Caco-2 (cell line): Measurements from ENCODE around the gene FLT1. TPM values are rescaled to one million over a fixed set of nuclear protein-coding genes. Genes with fewer than 3 reads are reported as not detected.

Experiments used
- BruUV-seq: library from RNA; stranded (reverse); fragments of 400-500 nt; replicated peaks from 2 replicates; lab custom pipeline; 2021; lab: Mats Ljungman, UMichigan
- CTCF ChIA-PET: fragments of 300-600 bp; sonication (Branson Sonifier 250); formaldehyde crosslinking; loops from one replicate; lab custom pipeline; 2022; ENCODE audit warnings: antibody characterized with exemption; lab: Charles Lee
- POLR2A ChIA-PET: fragments of 300-600 bp; sonication (Branson Sonifier 250); formaldehyde crosslinking; loops from one replicate; lab custom pipeline; 2022; ENCODE audit warnings: antibody characterized with exemption; lab: Charles Lee
- DNase-seq, 2 experiments: peaks; one replicate each; pipeline versions ENCODE4 v3.0.0 to v3.0.0-alpha.2; 2020 to 2022
- H3K27me3 ChIP-seq: replicated peaks from 2 replicates; pipeline ENCODE4 v1.6.0; 2011; ENCODE audit warnings: low read length; ENCODE audit not compliant: control insufficient read depth, insufficient read depth
- H3K36me3 ChIP-seq: 2 replicates; pipeline ENCODE4 v1.5.1; 2011; ENCODE audit warnings: low read length; ENCODE audit not compliant: control insufficient read depth, insufficient read depth
- H3K4me1 ChIP-seq: fragments of 250-450 bp; sonication (Bioruptor Pico); 2 replicates; pipeline ENCODE4 v1.5.1; 2020; ENCODE audit warnings: mild to moderate bottlenecking
- H3K4me3 ChIP-seq: 2 replicates; pipeline ENCODE4 v1.5.1; 2011; ENCODE audit warnings: low read depth, mild to moderate bottlenecking, control low read depth, low read length
- H3K9me3 ChIP-seq: fragments of 250-450 bp; sonication (Bioruptor Pico); 2 replicates; pipeline ENCODE4 v1.5.1; 2020; ENCODE audit warnings: mild to moderate bottlenecking, moderate library complexity
- H3K27ac Mint-ChIP-seq: one replicate; pipeline ENCODE4 v1.8.0; 2022; ENCODE audit warnings: mixed read lengths; ENCODE audit not compliant: unreplicated experiment
- H3K27me3 Mint-ChIP-seq: one replicate; pipeline ENCODE4 v1.8.0; 2022; ENCODE audit warnings: mixed read lengths; ENCODE audit not compliant: insufficient read depth, unreplicated experiment
- H3K36me3 Mint-ChIP-seq: one replicate; pipeline ENCODE4 v1.8.0; 2022; ENCODE audit warnings: mild to moderate bottlenecking, mixed read lengths; ENCODE audit not compliant: insufficient read depth, unreplicated experiment
- H3K4me1 Mint-ChIP-seq: one replicate; pipeline ENCODE4 v1.8.0; 2022; ENCODE audit warnings: low read depth, mixed read lengths; ENCODE audit not compliant: unreplicated experiment
- H3K4me3 Mint-ChIP-seq: one replicate; pipeline ENCODE4 v1.8.0; 2022; ENCODE audit warnings: mild to moderate bottlenecking, moderate library complexity, mixed read lengths; ENCODE audit not compliant: unreplicated experiment
- H3K9me3 Mint-ChIP-seq: one replicate; pipeline ENCODE4 v1.8.0; 2022; ENCODE audit warnings: mixed read lengths; ENCODE audit not compliant: unreplicated experiment
- intact Hi-C: fragments of 100-400 bp; cut with micrococcal nuclease; formaldehyde crosslinking; loops from one replicate; pipeline ENCODE4 v1.10.0; 2022; ENCODE audit not compliant: unreplicated experiment
- total RNA-seq: library from RNA; stranded (reverse); gene quantifications from 2 replicates; pipeline ENCODE4 v1.2.3, GENCODE V29; 2022
- TF ChIP-seq, protein P1 (sequence below), 2 experiments: fragments of 200-600 bp in 1 of 2; IDR thresholded peaks; 1 replicate in 1 of 2; 2 replicates in 1 of 2; pipeline versions ENCODE4 v1.5.1 to v1.8.0; 2011 to 2022; ENCODE audit warnings: antibody characterized with exemption in 1 of 2, control low read depth in 1 of 2, inconsistent platforms in 1 of 2, low read depth in 1 of 2, low read length in 1 of 2, mild to moderate bottlenecking in 1 of 2, moderate library complexity in 1 of 2; ENCODE audit not compliant: insufficient read depth in 1 of 2, severe bottlenecking in 1 of 2, unreplicated experiment in 1 of 2

Gene FLT1
- total RNA-seq, 1 experiment from 2014 or later, result 0.66 TPM

DNA sequence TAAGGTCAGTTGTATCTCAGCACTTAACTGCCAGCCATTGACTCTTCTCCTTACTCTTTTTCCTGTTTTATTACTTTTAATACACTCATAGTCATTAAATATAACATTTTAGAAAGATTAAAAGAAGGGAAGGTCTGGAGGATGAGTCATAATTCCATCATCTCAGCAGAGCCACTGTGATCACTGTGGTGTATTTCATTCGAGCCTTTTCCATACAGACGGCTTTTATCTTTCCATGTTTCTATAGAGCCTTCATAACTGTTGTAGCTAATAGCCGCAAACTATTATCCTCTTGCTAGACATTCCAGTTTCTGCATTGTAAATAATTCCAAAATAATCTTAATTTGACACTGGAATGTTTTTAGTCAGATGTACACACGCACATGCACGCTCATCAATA lies 4.7 kb upstream of the FLT1 start:
- H3K36me3 Mint-ChIP-seq, result no peaks in the 10 kb centered on the region
- H3K9me3 Mint-ChIP-seq, result no peaks in the 10 kb centered on the region
- H3K27me3 Mint-ChIP-seq, result peaks cover 9% of the 10 kb centered on the region
- H3K27ac Mint-ChIP-seq, result no peak overlapping the region
- intact Hi-C loops, result no loop called here
- POLR2A ChIA-PET, result no interaction called here
- peaks cover 20% of the 10 kb centered on the region for H3K4me1 Mint-ChIP-seq
- no peaks in the 10 kb centered on the region for H3K9me3 ChIP-seq
- no peak overlapping the region for H3K4me3 ChIP-seq
- peaks cover 4% of the 10 kb centered on the region for H3K27me3 ChIP-seq
- no TSS peak for BruUV-seq
- H3K4me1 ChIP-seq, result peaks cover 6% of the 10 kb centered on the region; the same call in 1 of the 2 replicates
- no peaks in the 10 kb centered on the region for H3K36me3 ChIP-seq
- TF ChIP-seq, protein P1, sequence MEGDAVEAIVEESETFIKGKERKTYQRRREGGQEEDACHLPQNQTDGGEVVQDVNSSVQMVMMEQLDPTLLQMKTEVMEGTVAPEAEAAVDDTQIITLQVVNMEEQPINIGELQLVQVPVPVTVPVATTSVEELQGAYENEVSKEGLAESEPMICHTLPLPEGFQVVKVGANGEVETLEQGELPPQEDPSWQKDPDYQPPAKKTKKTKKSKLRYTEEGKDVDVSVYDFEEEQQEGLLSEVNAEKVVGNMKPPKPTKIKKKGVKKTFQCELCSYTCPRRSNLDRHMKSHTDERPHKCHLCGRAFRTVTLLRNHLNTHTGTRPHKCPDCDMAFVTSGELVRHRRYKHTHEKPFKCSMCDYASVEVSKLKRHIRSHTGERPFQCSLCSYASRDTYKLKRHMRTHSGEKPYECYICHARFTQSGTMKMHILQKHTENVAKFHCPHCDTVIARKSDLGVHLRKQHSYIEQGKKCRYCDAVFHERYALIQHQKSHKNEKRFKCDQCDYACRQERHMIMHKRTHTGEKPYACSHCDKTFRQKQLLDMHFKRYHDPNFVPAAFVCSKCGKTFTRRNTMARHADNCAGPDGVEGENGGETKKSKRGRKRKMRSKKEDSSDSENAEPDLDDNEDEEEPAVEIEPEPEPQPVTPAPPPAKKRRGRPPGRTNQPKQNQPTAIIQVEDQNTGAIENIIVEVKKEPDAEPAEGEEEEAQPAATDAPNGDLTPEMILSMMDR (IDR thresholded peaks at IDR 0.05; ENCODE audit: insufficient read depth in 1 of 2, low read depth in 1 of 2, low read length in 1 of 2, severe bottlenecking in 1 of 2, unreplicated experiment in 1 of 2), result no peak
- CTCF ChIA-PET, result no interaction called here
- no peak overlapping the region for H3K4me3 Mint-ChIP-seq
- no peak for DNase-seq

DNA sequence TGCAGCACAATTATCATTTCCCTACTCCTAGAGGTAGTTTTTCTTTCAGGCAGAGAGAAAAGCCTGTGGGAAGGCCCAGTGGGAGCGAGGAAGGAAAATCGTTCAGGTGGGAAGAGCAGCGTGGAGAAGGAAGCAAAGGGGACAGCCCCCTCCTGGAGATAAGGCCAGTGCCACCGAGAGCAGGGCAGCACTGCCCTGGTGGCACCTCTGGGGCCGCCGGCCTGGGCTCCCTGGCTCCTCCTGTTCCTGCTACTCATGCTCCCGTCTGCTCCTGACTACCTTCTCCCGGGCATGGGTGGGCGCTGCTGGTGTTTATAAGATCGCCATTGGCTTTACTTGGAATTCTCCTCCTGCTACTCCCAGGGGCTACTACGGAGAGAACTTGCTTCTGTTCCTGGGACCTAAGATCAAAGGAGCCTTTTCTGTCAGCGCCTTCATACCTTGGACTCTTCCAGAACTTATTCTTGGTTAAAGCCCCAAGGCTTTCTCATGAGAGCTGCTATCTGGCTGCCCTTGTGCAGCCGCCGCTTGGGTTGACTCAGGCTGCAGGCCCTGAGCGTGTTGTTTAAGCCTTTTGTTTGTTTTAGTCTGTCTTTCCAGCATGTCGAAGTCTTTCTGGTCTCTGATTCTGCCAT lies 3.7 kb upstream of the FLT1 start:
- Mint-ChIP-seq H3K27ac (no peak overlapping the region), H3K4me3 (no peak overlapping the region), H3K9me3 (no peaks in the 10 kb centered on the region), H3K36me3 (no peaks in the 10 kb centered on the region), H3K4me1 (peaks cover 12% of the 10 kb centered on the region), H3K27me3 (peaks cover 10% of the 10 kb centered on the region)
- H3K4me3 ChIP-seq, result no peak overlapping the region
- CTCF ChIA-PET, result no interaction called here
- DNase-seq, result no peak
- no peaks in the 10 kb centered on the region for H3K9me3 ChIP-seq
- intact Hi-C loops, result no loop called here
- POLR2A ChIA-PET, result no interaction called here
- no TSS peak for BruUV-seq
- H3K27me3 ChIP-seq, result peaks cover 4% of the 10 kb centered on the region
- peaks cover 15% of the 10 kb centered on the region; the same call in 1 of the 2 replicates for H3K4me1 ChIP-seq
- no peaks in the 10 kb centered on the region for H3K36me3 ChIP-seq
- TF ChIP-seq, protein P1 (IDR thresholded peaks at IDR 0.05; ENCODE audit: insufficient read depth in 1 of 2, low read depth in 1 of 2, low read length in 1 of 2, severe bottlenecking in 1 of 2, unreplicated experiment in 1 of 2), result no peak

DNA sequence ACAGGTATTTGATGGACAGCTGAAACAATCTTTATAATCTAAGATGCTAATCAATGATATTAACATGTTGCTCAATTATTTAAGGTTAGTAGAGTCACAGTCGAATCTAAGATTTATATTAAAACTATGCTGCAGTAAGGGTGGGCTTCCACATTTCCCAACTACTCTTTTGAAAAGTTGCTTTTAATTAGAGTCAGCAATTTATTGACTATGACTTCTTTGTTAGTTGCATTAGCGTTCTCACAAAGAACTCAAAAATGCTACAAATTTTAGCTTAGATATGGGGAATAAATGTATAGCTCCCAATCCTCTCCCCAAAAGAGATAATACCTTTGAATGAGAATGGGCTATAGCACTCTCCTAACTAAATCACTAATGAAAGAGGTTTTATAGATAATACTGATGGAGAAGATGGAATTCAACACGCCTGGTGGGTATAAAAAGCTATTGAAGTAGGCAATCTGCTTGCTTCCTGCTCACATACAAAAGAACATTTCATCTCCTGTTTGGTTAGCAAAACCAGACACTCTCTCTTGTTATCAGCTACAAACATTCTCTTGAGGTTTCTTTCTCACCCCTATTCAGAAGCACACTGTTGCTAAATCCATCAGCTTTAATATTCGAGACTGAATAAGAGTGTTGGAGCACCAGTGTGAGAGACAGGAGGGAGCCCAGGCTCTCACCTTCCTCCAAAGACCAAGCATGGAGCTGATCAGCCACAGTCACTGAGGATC lies 2.4 kb upstream of the FLT1 start:
- Mint-ChIP-seq H3K27ac (no peak overlapping the region), H3K27me3 (peaks cover 14% of the 10 kb centered on the region), H3K9me3 (no peaks in the 10 kb centered on the region), H3K4me1 (peaks cover 10% of the 10 kb centered on the region), H3K36me3 (no peaks in the 10 kb centered on the region), H3K4me3 (no peak overlapping the region)
- CTCF ChIA-PET, result no interaction called here
- H3K27me3 ChIP-seq, result peaks cover 9% of the 10 kb centered on the region
- intact Hi-C loops, result no loop called here
- POLR2A ChIA-PET, result no interaction called here
- no TSS peak for BruUV-seq
- H3K36me3 ChIP-seq, result no peaks in the 10 kb centered on the region
- peaks cover 15% of the 10 kb centered on the region; the same call in 1 of the 2 replicates for H3K4me1 ChIP-seq
- no peak for DNase-seq
- no peak overlapping the region for H3K4me3 ChIP-seq
- no peaks in the 10 kb centered on the region for H3K9me3 ChIP-seq
- TF ChIP-seq, protein P1 (IDR thresholded peaks at IDR 0.05; ENCODE audit: insufficient read depth in 1 of 2, low read depth in 1 of 2, low read length in 1 of 2, severe bottlenecking in 1 of 2, unreplicated experiment in 1 of 2), result no peak
